DMS53 treated with DMSO at 0.1 percent for 48 hours (cell line): Measurements from ENCODE around the gene TPRA1.

Source experiments
- DNase-seq: peaks from one replicate; lab custom pipeline; 2025; ENCODE audit not compliant: unreplicated experiment; lab: John Stamatoyannopoulos, UW

The TPRA1 gene

DNA sequence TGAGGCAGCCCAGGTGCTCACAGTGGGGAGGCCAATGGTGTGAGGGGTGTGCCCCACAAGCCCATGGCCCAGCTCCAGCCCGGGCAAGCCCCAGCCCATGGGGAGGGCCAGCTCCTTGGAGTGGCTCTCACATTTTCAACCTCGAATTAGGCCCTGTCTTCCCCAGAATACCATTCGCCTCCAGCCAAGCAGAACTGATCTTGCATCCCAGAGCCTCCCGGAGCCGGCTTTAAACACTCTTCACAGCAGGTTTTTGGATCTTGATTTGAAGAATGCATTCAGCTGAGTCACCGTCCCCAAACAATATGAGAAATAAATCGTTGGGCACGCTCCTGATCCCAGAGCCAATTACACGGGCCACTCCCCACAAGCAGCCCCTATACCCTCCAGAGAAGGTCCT is 23.7 kb downstream of the TPRA1 start:
- DNase-seq: no peak

DNA sequence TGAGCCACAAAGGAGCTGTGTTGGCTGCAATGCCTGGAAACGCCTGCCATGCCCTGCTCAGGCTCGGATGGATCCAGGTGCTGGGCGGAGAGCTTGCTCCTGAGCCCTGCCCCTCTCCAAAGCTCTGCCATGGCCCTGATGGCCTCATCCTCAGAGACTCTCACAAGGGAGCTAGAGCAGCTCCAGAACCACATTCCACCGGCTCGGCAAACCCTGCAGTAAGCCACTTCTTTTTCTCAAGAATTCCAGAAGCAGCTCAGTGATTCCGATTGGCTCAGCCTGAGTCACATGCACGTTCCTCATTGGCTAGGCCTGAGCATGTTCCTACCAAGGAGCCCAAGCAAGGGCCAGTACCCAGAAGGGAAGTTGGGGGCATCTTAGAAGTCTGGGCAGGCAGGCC is 24.8 kb downstream of the TPRA1 start:
- DNase-seq: no peak

DNA sequence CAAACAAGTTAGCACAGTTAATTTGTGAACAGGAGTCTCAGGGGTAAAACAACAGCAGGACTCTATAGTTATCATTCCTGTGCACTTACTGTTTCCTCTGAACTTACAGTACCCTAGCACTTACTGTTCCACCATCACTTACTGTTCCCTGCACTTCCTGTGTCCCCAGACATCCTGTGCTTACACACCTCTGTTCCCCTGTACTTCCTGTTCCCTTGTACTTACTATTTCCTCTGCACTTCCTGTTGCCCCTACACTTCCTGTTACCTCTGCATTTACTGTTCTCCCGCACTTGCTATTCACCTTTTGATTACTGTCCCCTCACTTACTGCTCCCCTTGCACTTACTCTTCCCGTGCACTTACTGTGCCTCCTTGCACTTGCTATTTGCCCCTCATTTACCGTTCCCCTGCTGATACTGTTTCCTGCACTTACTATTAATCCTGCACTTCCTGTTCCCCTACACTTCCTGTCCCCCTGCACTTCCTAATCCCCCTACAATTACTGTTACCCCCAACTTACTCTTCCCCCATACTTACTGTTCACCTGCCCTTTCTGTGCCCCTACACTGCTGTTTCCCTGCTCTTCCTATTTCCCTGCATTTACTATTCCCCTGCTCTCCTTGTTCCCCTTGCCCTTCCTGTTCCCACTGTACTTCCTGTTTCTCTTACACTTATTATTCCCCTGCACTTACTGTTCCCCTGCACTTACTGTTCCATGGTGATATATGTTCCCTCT is 30.3 kb downstream of the TPRA1 start:
- DNase-seq: no peak

DNA sequence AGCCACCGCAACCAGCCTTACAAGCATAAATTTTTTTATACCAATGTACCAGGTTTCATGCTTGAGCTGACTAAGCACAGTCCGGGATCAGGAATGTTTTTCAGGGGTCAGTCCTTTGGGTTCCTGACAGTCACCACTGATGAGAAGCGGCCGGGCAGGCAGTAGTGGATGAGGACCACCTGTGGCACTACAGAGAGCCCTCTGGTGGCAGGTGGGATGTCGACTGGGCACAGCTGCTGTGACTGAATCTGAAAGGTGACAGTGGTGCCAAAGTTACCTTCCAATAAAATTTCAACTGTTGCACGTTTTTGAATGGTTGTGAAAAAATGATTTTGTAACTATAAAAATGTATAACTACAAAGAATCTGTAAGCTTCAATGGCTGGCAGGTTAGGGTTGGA is 34.0 kb downstream of the TPRA1 start:
- DNase-seq: no peak

DNA sequence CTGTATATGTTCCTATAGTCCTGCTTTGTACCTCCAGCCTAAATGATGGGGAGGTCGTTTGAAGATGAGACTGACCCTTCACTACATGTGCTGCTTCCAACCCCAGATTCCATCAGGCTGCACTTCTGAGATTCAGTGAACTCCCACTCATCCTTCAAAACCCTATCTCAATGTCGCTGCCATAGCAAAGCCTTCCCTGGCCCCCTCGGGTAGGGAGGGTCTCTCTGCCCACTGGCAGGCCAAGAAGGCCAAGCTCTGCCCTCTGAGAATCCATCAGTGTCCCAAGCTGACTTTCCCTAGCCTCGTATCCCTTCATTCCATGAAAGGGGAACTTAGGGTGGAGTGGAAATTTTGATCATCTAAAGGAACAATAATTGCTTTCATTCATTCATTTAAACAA is 35.4 kb downstream of the TPRA1 start:
- DNase-seq: no peak

DNA sequence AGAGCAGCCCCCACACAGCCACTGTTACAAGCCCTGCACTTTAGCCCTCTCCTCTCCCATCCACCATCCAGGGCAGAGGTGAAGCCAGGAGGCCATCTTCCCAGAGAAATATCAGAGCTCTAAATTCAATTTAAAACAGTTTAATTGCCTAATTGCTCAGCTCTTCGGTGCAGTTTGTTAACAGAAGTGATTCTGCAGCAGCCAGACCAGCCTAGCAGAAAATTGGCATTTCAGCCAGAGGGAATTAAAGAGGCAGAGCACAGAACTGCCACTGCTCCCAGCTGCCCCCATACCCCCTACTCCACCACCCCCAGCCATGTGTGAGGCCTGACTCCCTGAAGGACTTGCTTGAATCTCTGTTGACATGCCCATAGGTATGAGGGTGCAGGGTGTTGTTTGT is 38.5 kb downstream of the TPRA1 start:
- no peak for DNase-seq

DNA sequence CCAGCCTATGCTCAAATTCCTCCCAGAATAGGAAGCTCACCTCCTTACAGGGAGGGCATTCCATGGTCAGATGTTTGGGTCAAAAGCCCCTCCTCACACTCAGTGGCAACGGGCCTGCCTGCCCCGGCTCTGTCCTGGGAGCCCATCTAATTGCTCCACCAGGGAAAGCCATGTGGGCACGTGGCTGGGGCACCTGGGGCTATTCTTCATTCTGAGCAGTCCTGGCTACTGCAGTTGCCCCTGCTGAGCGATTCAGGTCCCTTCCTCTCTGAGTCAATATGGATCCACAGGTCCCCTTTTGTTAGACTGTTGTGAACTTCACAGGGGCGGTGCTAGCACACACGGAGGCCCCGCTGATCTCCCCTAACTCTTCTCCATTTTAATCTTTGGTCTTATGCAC is 39.4 kb downstream of the TPRA1 start:
- DNase-seq: no peak

DNA sequence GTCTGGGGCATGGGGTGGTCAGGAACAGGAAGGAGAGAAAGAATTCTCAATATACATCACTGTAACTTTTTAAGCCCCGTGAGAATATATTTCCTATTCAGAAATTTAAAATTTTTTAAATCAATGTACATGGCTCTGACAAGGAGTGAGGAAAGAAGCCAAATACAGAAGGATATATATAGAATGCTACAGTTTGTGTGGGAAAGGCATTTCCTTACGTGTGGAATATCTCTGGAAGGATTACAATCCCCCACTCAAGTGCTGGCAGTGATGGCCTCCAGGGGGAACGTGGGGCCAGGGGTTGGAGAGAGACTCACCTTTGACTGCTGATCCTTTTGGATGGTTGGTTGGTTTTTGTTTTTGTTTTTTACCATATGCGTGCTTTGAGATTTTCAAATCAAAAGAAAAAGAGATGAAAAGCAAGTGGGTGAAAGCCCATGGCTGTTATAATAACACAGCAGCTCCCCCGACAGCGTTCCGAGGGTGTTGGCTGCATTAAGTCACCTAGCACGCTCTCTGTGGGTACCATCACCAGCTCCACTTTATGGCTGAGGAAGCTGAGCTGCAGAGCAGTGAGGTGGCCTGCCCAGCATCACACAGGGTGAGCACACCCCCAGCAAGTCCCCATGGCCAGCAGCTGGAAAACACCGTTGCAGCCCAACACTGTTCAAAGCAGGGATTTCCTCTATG is 39.9 kb downstream of the TPRA1 start:
- no peak for DNase-seq

DNA sequence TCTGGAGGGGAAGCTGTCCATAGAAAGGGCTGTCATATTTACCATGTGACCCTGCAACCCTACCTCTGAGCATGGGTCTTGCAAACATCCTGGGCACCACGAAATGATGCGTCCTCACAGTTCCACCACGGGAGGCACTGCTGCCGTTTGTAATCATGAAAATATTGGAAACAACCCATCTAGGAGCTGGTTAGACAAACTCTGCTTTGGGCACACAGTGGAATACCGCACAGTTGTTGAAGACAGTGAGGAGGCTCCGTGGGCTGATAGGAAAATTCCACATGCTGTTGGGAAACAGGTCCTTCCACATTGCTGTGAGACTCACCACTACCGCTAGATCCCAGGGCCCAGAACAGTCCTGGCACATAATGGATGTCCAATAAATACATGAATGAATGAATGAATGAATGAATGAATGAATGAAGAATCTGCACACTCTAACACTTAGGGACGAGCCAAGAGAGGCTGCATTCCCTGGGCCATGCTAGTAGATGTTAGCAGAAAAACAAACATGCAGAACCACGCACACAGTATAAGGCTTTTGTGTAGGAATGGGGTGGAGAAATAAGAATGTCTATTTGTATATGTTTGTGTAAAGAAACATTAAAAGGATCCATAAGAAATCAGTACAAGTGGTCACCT is 40.6 kb downstream of the TPRA1 start:
- DNase-seq: no peak

DNA sequence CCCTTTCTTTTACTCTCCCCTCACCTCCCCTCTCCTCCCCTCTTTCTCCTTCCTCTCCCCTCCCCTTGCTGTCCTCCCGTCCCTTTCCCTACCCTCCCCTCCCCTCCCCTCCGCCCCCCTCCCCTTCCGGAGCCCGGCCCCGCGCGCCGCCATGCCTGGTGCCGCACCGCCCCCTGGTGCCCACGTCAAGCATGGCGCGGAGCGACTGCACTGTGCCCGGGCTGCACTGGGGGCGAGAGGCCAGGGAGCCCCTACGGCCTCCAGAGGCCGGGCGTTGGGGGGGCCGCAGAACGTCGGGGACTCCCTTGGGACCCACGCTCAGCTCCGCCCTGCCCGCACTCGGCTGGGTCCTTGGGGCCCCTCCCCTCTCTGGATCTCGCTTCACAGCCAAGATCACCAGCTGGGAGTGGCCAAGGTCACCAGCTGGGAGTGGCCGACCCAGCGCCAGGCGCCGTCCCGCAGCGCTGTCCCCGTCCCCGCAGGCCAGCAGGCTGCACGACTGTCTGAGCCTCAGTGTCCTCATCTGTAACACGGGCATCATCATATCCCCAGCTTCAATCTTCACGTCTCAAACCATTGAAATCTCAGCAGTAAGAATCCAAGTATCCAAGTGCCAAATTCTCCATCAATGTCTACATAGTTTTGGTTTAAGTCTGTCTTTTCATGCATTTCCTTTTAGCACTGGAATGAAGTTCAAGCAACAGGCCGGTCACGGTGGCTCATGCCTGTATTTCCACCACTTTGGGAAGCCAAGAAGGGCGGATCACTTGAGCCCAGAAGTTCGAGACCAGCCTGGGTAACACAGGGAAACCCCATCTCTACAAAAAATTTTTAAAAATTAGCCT is 42.5 kb downstream of the TPRA1 start:
- no peak for DNase-seq

DNA sequence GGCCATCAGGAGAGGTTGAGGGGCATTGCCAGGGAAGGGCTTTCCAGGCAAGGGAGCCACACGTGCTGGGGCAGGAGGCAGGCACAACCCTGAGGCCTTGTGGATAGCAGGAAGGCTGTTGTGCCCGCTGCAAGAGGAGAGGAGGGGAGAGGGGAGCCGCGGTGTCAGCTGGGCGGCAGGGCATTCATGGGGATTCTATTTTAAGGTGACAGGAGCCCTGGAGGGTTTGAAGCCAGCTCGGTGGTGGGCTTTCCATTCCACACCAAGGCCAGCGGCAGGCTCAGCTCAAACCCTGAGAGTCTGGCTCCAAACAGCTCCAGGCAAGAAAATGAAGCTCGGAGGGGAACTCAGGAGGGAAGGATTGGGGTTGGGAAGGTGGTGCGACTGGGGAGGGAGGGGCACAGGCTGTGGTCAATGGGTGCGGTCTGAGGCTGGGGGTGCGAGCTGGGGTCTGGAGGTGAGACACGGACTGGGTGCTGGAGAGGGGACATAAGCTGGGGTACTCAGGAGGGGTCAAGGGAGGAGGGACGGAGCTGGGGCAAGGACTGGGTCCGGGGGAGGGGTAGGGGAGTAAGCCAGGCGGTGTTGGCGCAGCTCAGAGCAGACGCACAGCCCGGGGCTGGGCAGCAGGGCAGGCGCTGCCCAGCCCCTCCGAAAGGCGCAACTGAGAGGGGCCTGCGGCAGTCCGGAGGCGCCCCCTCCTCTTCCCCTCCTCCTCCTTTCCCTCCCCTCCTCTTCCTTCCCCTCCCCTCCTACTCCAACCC is 43.4 kb downstream of the TPRA1 start:
- DNase-seq: no peak

DNA sequence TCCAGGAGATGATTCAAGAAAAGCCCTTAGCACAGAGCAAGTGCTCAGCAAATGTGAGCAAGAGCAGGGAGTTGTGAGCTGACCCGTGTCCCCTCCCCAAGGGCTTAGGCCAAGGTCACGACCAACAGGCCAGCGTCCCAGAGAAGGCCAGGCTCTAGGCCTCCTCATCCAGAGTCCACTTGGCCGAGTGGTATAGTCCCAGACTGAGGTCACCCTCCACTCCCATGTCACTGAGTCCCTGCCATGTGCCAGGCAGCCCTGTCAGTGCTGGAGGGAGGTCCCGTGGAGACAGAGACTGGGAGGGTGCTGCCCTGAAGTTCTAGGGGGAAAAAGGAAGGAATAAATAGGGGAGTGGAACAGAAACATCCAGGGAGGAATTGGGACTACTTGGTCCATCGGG is 44.0 kb downstream of the TPRA1 start:
- no peak for DNase-seq

DNA sequence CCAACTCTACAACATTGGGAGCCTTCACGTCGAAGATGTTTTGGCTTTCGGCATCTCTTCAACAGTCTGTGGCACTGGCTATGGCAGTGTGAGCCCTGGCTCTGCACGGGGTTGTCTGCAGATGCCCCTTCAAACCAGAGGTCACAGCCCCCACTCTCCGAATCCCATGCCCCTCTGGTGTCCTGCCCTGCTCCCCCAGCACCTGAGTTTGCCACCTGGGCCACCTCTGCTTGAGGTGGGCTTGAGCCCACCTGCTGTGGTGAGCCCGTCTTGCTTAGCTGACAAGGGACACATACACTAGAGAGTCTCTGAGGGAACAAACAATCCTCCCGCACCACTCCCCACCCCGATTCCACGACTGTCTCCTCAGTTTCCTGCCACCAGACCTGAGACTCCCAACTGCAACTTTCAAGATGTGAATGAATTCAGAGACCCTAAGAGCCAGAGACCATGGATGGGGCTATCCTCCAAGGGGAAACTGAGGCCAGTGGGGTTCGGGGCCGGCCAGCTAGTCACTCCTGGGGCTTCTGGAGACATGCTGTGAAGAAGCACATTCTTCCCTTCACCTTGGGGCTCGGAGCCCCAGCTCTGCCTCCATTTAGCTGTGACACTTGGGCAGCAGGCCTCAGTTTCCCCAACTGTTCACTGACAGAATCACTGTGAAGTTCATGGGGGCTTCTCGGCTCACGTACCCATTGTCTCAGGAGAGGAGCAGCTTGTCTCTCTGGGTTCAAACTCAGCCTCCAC is 44.6 kb downstream of the TPRA1 start:
- no peak for DNase-seq

DNA sequence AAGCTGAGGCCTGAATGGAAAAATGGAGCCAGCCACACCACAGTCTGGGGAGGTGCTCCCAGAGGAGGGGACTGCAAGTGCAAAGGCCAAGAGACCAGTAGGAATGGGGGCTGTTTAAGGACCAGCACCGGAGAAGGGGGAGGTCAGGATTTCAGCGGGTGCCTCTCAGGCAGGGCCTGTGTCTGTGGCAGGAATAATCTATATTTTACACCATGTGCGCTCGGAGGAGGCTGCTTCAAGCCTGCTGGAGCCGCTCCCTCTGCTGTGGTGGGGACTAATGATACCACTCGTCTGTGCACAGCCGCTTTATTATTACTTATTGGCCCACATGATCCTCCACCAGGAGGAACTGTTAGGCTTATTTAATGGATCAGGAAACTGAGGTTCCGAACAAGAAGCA is 45.3 kb downstream of the TPRA1 start:
- no peak for DNase-seq

DNA sequence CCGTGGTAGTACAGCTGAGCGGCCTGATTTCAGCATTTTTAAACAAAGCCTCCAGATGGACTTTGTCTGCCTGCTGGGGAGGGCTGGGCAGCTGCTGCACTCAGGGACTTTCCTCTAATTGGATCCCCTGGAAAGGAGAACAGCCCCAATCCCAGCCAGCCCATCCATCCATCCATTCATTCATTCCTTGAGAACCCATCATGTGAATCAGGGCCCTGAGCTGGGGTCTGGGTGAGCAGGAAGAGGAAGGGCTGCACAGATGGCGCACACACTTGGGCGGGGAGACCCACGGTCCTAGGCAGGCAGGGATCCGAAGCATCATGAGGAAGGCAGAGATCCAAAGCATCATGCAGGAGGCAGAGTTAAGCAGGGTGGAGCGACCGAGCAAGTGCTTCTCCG is 45.7 kb downstream of the TPRA1 start:
- no peak for DNase-seq

DNA sequence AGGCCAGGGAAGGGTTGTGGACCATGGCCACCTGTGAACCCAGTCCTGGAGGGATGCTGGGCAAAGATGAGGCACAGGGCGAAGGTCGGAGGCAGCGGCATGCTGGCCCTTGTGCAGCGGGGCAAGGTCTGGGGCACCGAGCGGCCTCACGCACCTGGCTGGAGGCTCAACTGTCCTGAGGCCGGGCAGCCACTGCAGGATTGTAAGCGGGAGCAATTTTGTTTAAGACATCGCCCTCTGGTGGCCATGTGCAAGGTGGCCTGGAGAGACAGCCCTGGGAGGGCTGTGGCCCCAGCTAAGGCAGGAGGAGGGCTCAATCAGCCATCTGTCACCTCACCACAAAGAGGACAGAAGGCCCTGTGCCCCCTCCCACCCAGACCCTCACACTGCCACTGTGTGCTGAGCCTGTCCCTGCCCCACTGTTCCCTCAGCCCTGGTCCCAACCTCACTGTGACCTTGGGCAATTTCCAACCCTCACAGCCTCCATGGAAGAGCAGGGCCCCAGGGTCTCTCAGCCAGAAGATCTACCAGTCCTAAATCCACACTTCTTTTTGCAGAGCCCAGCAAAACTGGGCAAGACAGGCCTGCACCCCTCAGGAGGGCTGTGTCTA is 46.2 kb downstream of the TPRA1 start:
- DNase-seq: peak; percentile 26

DNA sequence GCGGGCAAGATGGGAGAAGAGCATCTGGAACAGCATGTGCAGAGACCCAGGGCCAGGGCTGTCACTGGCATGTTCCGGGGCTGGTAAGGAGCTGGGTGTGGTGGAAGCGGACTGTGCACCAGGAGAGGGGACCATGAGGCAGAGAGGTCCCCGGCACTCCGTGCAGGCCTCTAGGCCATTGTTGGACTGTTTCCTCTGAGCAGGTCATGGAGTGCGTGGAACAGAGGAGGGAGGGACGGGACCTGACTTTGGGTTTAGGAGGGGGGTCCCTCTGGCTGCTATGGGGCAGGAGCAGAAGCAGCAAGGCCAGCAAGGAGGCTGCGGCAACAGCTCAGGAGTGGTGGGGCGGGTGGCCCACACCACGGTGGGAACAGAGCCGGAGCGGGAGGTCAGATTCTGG is 47.1 kb downstream of the TPRA1 start:
- no peak for DNase-seq

DNA sequence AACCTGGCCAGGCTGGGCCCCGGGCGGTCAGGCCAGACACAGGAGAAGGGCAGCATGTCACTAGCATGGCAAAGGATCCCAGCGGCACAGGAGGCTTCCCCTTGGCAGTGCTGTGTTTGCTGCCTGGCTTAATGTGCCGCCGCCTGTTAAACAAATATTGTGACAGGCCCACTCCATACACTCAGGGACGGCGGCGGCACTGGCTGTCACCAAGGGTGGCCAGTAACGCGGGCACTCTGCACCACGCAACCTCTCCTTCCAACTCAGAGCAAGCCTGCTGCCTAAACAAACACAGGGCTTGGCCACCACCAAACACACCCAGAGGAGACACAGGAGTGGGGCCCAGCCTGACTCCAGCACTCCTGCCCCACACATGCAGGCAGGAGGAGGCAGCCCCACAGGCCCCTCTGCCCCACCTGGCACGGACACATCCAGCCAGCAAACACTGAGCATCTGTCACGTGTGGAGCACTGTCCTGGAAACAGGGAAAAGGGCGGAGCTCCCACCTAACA is 48.0 kb downstream of the TPRA1 start:
- peak; percentile 82 for DNase-seq

DNA sequence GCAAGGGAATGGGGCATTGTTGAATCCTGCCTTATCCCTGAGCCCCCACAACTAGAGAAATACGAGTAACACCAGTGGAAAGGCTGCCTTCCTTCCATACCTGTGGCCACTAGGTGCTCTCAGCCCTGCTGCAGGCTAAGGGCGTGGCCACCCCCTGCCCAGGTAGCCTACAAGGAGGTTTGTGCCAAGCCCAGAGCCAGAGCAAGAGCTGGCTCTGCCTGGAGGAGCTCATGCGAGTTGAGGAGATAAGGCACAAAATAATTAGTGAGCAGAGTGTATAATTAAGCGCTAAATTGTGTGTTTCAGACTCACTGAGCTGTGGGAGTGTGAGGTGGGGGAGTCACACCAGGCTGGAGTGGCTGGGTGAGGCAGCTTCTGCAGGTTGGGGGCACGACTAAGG is 49.2 kb downstream of the TPRA1 start:
- DNase-seq: no peak
